AG04449 (cell line): ENCODE measurements around the gene MAPK14.

Experiments
- CTCF ChIA-PET: fragments of 350-600 bp; formaldehyde crosslinking; extraction: SDS; loops from one replicate; lab custom pipeline; 2021; ENCODE audit warnings: antibody characterized with exemption; lab: Yijun Ruan, JAX
- POLR2A ChIA-PET: fragments of 400-600, 350-600 bp; formaldehyde crosslinking; extraction: SDS; loops from one replicate; lab custom pipeline; 2020; ENCODE audit warnings: antibody characterized with exemption, inconsistent platforms; lab: Yijun Ruan, JAX
- DNase-seq: peaks from one replicate; pipeline ENCODE4 v3.0.0-alpha.2; 2010; ENCODE audit warnings: low read depth, low spot score
- H3K4me3 ChIP-seq: 2 replicates; pipeline ENCODE4 v1.5.1; 2011; ENCODE audit warnings: low read depth, mild to moderate bottlenecking, control low read depth, low read length
- CTCF ChIP-seq: IDR thresholded peaks from one replicate; pipeline ENCODE4 v1.5.1; 2011; ENCODE audit warnings: mild to moderate bottlenecking, moderate library complexity, low read length, control low read depth, inconsistent platforms; ENCODE audit not compliant: insufficient read depth; ENCODE audit errors: missing control alignments

Gene MAPK14

GRCh38 chr6:36071714-36072113 is 44.1 kb downstream of the MAPK14 start:
- TF ChIP-seq CTCF = no peak
- DNase-seq = no peak
- CTCF ChIA-PET = interaction anchor here (10.6 kb wide), 1 partner anchor 23 kb away, joined by 92 read pairs; no protein-coding TSS in a partner anchor
- H3K4me3 ChIP-seq = no peak overlapping the region
- POLR2A ChIA-PET = interaction anchor here (0.8 kb wide), 1 partner anchor 44 kb away, joined by 4 read pairs; the partner anchor contains the start of gene MAPK14

DNA sequence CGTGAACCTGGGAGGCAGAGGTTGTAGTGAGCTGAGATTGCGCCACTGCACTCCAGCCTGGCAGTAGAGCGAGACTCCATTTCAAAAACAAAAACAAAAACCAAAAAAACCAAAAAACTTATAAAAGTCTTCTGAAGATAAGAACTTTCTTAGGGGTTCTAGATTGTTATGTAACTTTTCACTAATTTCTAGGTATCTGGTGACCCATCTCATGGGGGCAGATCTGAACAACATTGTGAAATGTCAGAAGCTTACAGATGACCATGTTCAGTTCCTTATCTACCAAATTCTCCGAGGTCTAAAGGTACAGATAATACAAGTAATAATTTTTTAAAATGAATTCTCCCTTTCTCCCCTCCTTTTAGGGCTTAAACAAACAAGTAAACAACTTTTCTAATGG is 45.1 kb downstream of the MAPK14 start:
- no peak for DNase-seq
- CTCF ChIA-PET = interaction anchor here (10.6 kb wide), 1 partner anchor 22 kb away, joined by 92 read pairs; no protein-coding TSS in a partner anchor
- POLR2A ChIA-PET = no interaction called here
- TF ChIP-seq CTCF = no peak
- H3K4me3 ChIP-seq = no peak overlapping the region

DNA sequence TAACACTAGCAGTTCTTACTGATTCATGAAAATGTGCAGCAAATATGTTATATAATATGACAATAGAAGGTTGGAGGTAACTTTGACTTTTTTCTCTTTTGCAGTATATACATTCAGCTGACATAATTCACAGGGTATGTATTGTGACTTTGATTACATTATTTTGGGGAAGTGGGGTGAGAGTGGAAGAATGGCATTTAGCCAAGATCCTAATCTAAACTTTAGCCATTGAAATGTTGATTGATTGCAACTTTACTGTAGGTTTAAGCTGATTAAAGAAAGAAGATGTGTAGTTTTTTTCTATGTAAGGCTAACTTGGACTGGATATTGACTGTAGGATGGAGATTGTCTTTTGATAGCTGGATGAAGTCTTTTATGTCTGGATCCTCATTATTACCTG is 46.0 kb downstream of the MAPK14 start:
- no peak for DNase-seq
- CTCF ChIA-PET = interaction anchor here (0.8 to 10.6 kb wide), 3 partner anchors 13 to 551 kb away, joined by 4 to 92 read pairs (median 4); no protein-coding TSS in a partner anchor
- POLR2A ChIA-PET = no interaction called here

DNA sequence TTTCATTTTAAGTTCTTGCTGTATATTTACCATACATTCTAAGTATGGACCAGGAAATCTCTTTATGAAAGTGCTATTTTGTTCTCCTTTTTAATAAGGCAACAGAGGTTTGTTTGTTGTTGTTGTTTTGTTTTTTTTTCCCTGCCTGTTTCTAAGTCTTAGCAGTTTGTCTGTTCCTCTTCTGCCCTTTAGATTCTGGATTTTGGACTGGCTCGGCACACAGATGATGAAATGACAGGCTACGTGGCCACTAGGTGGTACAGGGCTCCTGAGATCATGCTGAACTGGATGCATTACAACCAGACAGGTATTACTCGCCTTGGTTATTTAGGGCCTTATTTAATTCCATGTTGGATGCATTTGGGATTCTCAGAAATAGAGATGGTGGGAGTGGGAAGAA is 48.0 kb downstream of the MAPK14 start:
- H3K4me3 ChIP-seq = no peak overlapping the region
- ChIA-PET CTCF (interaction anchor here (4.9 kb wide), 1 partner anchor 20 kb away, joined by 71 read pairs; no protein-coding TSS in a partner anchor), POLR2A (no interaction called here)
- DNase-seq = no peak
- TF ChIP-seq CTCF = no peak

More for the DNA sequence above, 46.0 kb downstream of the MAPK14 start:
- no peak for TF ChIP-seq CTCF
- no peak overlapping the region for H3K4me3 ChIP-seq

- no peak for TF ChIP-seq CTCF
- ChIA-PET CTCF (interaction anchor here (4.9 kb wide), 1 partner anchor 19 kb away, joined by 71 read pairs; no protein-coding TSS in a partner anchor), POLR2A (no interaction called here)
- no peak for DNase-seq
- no peak overlapping the region for H3K4me3 ChIP-seq
Measured at GRCh38 chr6:36076178-36077063, 48.8 kb downstream of the MAPK14 start.

DNA sequence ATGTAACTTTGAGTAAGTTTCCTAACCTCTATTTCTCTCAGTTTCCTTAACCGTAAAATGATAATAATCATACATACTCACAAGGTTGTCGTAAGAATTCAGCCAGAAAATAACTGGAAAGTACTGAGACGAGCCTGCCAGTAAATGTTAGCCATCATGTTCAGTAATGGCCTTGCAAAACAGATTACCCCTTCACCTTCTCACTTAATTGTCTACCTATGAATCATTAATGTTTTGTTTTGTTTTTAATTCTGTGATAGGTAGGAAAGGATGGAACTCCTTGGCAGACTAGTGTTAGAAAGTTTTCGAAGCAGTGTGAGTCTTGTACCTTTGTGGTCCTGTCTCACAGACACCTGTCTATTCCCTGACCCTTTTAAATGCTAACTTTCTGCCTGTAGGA is 50.6 kb downstream of the MAPK14 start:
- H3K4me3 ChIP-seq = no peak overlapping the region
- CTCF ChIA-PET = interaction anchor here (0.9 to 4.9 kb wide), 8 partner anchors 9 to 53 kb away, joined by 3 to 71 read pairs (median 4); partner anchors contain the start of gene MAPK14
- POLR2A ChIA-PET = no interaction called here
- no peak for DNase-seq
- no peak for TF ChIP-seq CTCF
